ENCODE measurements around the gene KIF19.

DNA sequence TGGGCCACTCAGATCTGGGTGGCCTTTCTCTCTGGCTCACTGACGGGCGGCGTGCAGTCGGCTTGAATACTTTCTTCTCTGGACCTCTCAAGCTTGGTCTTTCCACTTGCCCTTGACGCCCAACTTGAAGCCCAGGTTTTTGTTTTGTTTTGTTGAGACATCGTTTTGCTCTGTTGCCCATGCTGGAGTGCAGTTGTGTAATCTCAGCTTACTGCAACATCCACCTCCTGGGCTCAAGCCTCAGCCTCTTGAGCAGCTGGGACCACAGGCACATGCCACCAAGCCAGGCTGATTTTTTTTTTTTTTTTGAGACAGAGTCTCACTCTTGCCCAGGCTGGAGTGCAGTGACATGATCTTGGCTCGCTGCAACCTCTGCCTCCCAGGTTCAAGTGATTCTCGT lies 22.7 kb upstream of the KIF19 start:
- TF ChIP-seq, protein P1, sequence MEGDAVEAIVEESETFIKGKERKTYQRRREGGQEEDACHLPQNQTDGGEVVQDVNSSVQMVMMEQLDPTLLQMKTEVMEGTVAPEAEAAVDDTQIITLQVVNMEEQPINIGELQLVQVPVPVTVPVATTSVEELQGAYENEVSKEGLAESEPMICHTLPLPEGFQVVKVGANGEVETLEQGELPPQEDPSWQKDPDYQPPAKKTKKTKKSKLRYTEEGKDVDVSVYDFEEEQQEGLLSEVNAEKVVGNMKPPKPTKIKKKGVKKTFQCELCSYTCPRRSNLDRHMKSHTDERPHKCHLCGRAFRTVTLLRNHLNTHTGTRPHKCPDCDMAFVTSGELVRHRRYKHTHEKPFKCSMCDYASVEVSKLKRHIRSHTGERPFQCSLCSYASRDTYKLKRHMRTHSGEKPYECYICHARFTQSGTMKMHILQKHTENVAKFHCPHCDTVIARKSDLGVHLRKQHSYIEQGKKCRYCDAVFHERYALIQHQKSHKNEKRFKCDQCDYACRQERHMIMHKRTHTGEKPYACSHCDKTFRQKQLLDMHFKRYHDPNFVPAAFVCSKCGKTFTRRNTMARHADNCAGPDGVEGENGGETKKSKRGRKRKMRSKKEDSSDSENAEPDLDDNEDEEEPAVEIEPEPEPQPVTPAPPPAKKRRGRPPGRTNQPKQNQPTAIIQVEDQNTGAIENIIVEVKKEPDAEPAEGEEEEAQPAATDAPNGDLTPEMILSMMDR (IDR thresholded peaks at IDR 0.05) = no peak
- no peak for TF ChIP-seq POLR2AphosphoS5 (IDR thresholded peaks at IDR 0.05)

Data from stomach (tissue), 4 donors.